ENCODE measurements around the gene ATG4B. TPM values are rescaled to one million over a fixed set of nuclear protein-coding genes. Genes with fewer than 3 reads are reported as not detected.

ATG4B gene
- total RNA-seq, 4 donors from 2014 or later: 61.8 to 146 (median 87.2) TPM

DNA sequence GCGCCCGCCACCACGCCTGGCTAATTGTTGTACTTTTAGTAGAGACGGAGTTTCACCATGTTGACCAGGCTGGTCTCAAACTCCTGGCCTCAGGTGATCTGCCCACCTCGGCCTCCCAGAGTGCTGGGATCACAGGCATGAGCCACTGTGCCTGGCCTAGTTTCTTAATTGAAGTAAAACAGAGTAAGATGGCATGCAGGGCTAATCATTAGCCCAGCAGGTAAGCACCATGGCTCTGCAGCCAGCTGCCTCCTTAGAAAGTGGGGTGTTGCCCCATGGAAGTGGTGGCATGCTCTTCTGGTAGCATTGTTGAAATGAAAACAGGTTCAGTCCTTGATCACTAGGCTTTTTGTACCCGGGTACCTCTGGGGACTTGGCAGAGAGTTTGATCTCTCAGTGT lies 12.4 kb downstream of the ATG4B start:
- Histone ChIP-seq H3K36me3 (peaks cover 2 to 57% (median 6%) of the 10 kb centered on the region in 3 donors), H3K4me3 (no peak overlapping the region), H3K27me3 (no peaks in the 10 kb centered on the region), H3K4me1 (peaks cover 0 to 38% (median 0%) of the 10 kb centered on the region in 4 donors), H3K9me3 (no peaks in the 10 kb centered on the region), H3K27ac (no peak overlapping the region)
- TF ChIP-seq POLR2A (IDR thresholded peaks at IDR 0.05): no peak
- TF ChIP-seq EP300 (IDR thresholded peaks at IDR 0.05): no peak
- TF ChIP-seq, protein P1, sequence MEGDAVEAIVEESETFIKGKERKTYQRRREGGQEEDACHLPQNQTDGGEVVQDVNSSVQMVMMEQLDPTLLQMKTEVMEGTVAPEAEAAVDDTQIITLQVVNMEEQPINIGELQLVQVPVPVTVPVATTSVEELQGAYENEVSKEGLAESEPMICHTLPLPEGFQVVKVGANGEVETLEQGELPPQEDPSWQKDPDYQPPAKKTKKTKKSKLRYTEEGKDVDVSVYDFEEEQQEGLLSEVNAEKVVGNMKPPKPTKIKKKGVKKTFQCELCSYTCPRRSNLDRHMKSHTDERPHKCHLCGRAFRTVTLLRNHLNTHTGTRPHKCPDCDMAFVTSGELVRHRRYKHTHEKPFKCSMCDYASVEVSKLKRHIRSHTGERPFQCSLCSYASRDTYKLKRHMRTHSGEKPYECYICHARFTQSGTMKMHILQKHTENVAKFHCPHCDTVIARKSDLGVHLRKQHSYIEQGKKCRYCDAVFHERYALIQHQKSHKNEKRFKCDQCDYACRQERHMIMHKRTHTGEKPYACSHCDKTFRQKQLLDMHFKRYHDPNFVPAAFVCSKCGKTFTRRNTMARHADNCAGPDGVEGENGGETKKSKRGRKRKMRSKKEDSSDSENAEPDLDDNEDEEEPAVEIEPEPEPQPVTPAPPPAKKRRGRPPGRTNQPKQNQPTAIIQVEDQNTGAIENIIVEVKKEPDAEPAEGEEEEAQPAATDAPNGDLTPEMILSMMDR (IDR thresholded peaks at IDR 0.05): no peak
- WGBS, 2 donors: 95 to 97% methylated on average over 6 of the region's 6 CpGs
- DNase-seq (ENCODE audit: low spot score in 2 of 2): no peak

DNA sequence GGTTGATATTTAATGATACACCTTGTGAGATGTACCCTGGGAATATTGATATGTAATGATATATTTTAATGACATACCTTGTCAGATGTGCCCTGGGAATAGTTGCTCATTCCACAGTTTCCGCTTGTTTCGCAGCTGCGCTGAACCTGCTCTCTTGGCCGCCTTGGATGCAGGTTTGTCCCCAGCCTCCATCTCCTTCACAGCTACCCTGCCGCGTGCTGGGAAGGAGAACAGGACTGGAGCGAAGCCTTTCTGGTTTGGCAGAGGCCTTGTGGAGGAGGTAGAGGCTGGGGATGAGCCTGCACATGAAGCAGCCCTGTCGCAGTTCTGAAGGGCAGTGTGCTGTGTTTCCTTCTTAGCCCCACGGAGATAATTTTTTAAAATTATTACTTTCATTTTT lies 14.6 kb downstream of the ATG4B start:
- H3K4me1 ChIP-seq: peaks cover 0 to 27% (median 0%) of the 10 kb centered on the region in 4 donors
- 94 to 98% methylated on average over 9 of the region's 9 CpGs for WGBS, 2 donors
- TF ChIP-seq EP300 (IDR thresholded peaks at IDR 0.05) (no peak), POLR2A (IDR thresholded peaks at IDR 0.05) (no peak)
- TF ChIP-seq, protein P1 (IDR thresholded peaks at IDR 0.05): no peak
- no peak overlapping the region for H3K27ac ChIP-seq
- no peak overlapping the region for H3K4me3 ChIP-seq
- no peak for DNase-seq (ENCODE audit: low spot score in 2 of 2)
- peaks cover 2 to 72% (median 9%) of the 10 kb centered on the region in 3 donors for H3K36me3 ChIP-seq
- H3K27me3 ChIP-seq: no peaks in the 10 kb centered on the region
- H3K9me3 ChIP-seq: no peaks in the 10 kb centered on the region

DNA sequence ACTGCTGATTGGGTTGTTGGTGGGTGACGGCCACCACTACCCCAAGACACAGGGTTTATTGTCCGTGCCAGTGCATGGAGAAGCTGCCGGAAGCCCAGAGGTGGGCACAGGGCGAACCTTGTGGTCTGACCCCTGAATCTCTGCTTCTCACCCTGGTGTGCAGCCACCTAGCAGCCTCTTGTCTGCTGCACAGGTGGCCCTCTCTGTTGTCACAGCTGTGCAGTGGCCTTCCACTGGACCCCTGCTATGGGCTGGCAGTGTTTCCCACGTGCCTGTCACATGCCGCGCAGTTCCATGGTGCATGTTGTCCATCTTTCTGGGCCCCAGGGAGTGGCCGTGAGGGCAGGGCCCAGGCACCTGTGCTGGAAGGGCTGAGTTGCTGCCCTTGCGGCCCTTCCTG lies 15.2 kb downstream of the ATG4B start:
- H3K27ac ChIP-seq: no peak overlapping the region
- 91 to 94% methylated on average over 7 to 9 of the region's 9 CpGs for WGBS, 2 donors
- no peak overlapping the region for H3K4me3 ChIP-seq
- no peak for TF ChIP-seq EP300 (IDR thresholded peaks at IDR 0.05)
- TF ChIP-seq, protein P1 (IDR thresholded peaks at IDR 0.05): no peak
- TF ChIP-seq POLR2A (IDR thresholded peaks at IDR 0.05): no peak
- no peak for DNase-seq (ENCODE audit: low spot score in 2 of 2)
- H3K4me1 ChIP-seq: peaks cover 0 to 25% (median 0%) of the 10 kb centered on the region in 4 donors
- H3K9me3 ChIP-seq: no peaks in the 10 kb centered on the region
- H3K36me3 ChIP-seq: peaks cover 2 to 78% (median 9%) of the 10 kb centered on the region in 3 donors
- no peaks in the 10 kb centered on the region for H3K27me3 ChIP-seq

DNA sequence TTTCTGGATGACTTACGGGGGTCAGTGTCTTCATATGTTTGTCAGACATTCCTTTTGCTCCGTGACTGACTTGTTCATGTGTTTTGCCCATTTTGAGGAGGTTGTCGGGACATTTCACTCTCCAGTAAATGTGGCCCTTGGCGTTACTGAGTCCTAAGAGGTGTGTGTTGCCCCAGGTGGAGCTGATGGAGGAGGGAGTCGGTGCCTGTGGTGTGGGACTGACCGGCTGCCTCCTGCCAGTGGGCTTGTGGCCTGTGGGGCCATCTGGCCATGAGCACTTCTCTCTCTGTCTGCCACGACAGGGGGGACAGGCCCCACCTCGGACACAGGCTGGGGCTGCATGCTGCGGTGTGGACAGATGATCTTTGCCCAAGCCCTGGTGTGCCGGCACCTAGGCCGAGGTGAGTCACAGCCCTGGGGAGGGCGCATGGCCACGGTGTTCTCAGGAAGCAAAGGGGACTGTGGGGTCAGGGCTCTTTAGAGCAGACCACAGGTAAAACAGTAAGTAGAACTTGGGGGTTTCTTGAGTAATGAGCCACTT lies 15.8 kb downstream of the ATG4B start:
- H3K36me3 ChIP-seq: peaks cover 2 to 84% (median 9%) of the 10 kb centered on the region in 3 donors
- WGBS, 2 donors: 93 to 95% methylated on average over 13 of the region's 13 CpGs
- H3K9me3 ChIP-seq: no peaks in the 10 kb centered on the region
- H3K27me3 ChIP-seq: no peaks in the 10 kb centered on the region
- H3K4me1 ChIP-seq: peaks cover 0 to 19% (median 0%) of the 10 kb centered on the region in 4 donors
- no peak for DNase-seq (ENCODE audit: low spot score in 2 of 2)
- H3K4me3 ChIP-seq: no peak overlapping the region
- H3K27ac ChIP-seq: no peak overlapping the region
- TF ChIP-seq POLR2A (IDR thresholded peaks at IDR 0.05) (no peak), EP300 (IDR thresholded peaks at IDR 0.05) (no peak)
- TF ChIP-seq, protein P1 (IDR thresholded peaks at IDR 0.05): no peak

DNA sequence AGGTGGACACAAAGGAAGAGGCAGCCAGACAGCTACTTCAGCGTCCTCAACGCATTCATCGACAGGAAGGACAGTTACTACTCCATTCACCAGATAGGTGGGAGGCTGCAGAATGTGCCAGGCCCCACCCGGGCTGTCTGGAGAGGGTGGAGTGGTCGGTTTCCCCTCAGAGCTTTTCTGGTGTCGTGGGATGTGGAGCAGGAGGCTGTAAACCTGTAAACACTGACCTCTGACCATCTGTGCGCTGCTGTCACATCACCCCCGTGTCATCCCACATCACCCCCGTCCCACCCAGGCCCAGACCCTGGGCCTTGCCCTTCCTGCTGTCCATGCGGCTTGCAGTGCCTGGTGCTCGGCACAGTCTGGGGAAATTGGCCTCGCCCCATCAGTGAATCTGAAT lies 17.1 kb downstream of the ATG4B start:
- WGBS, 2 donors: 85 to 86% methylated on average over 12 of the region's 12 CpGs
- H3K27me3 ChIP-seq: no peaks in the 10 kb centered on the region
- TF ChIP-seq, protein P1 (IDR thresholded peaks at IDR 0.05): no peak
- no peak for TF ChIP-seq POLR2A (IDR thresholded peaks at IDR 0.05)
- TF ChIP-seq EP300 (IDR thresholded peaks at IDR 0.05): no peak

More for the DNA sequence above, 17.1 kb downstream of the ATG4B start:
- no peak for DNase-seq (ENCODE audit: low spot score in 2 of 2)
- Histone ChIP-seq H3K4me3 (no peak overlapping the region), H3K27ac (no peak overlapping the region), H3K36me3 (peaks cover 3 to 96% (median 9%) of the 10 kb centered on the region in 3 donors), H3K4me1 (peaks cover 0 to 7% (median 0%) of the 10 kb centered on the region in 4 donors), H3K9me3 (no peaks in the 10 kb centered on the region)
